ENCODE results near the gene PPP6R2.
"Not testable (repeated sequence)": the region's sequence is repeated elsewhere in the genome, so short reads cannot be mapped to it uniquely, and the experiment has no call there.

Gene PPP6R2

GRCh38 chr22:50339945-50340879 lies 2.9 kb upstream of the PPP6R2 start:
- peak; percentile 77 for DNase-seq (ENCODE audit: low spot score)

GRCh38 chr22:50341977-50342650 lies 1.0 kb upstream of the PPP6R2 start:
- DNase-seq (ENCODE audit: low spot score): peak; percentile 91

- no peak for DNase-seq (ENCODE audit: low spot score)
These were observed 411 bp downstream of the PPP6R2 start for GRCh38 chr22:50343541-50343935.

- no peak for DNase-seq (ENCODE audit: low spot score)
These were observed 3.3 kb downstream of the PPP6R2 start for GRCh38 chr22:50346470-50346869.

GRCh38 chr22:50347157-50347556 lies 4.0 kb downstream of the PPP6R2 start:
- DNase-seq (ENCODE audit: low spot score): no peak

- DNase-seq (ENCODE audit: low spot score): no peak
These were observed 4.9 kb downstream of the PPP6R2 start for GRCh38 chr22:50348058-50348457.

GRCh38 chr22:50356186-50356585 lies 13.1 kb downstream of the PPP6R2 start:
- no peak for DNase-seq (ENCODE audit: low spot score)

GRCh38 chr22:50357222-50357621 lies 14.1 kb downstream of the PPP6R2 start:
- DNase-seq (ENCODE audit: low spot score): no peak

- no peak for DNase-seq (ENCODE audit: low spot score)
These were observed 14.6 kb downstream of the PPP6R2 start for GRCh38 chr22:50357756-50358155.

- DNase-seq (ENCODE audit: low spot score): no peak
These were observed 17.5 kb downstream of the PPP6R2 start for GRCh38 chr22:50360578-50360977.

GRCh38 chr22:50361222-50361621 lies 18.1 kb downstream of the PPP6R2 start:
- no peak for DNase-seq (ENCODE audit: low spot score)

- no peak for DNase-seq (ENCODE audit: low spot score)
These were observed 18.6 kb downstream of the PPP6R2 start for GRCh38 chr22:50361688-50362087.

- DNase-seq (ENCODE audit: low spot score): no peak
These were observed 20.2 kb downstream of the PPP6R2 start for GRCh38 chr22:50363166-50363802.

- not testable (repeated sequence) for DNase-seq (ENCODE audit: low spot score)
These were observed 20.7 kb downstream of the PPP6R2 start for GRCh38 chr22:50363803-50364194.

GRCh38 chr22:50367778-50368500 lies 24.8 kb downstream of the PPP6R2 start:
- DNase-seq (ENCODE audit: low spot score): no peak

GRCh38 chr22:50371101-50371648 lies 28.0 kb downstream of the PPP6R2 start:
- DNase-seq (ENCODE audit: low spot score): no peak

GRCh38 chr22:50376085-50376651 lies 33.0 kb downstream of the PPP6R2 start:
- DNase-seq (ENCODE audit: low spot score): no peak

GRCh38 chr22:50381021-50381555 lies 38.0 kb downstream of the PPP6R2 start:
- DNase-seq (ENCODE audit: low spot score): not testable (repeated sequence)

GRCh38 chr22:50396751-50397370 lies 53.7 kb downstream of the PPP6R2 start:
- no peak for DNase-seq (ENCODE audit: low spot score)

- DNase-seq (ENCODE audit: low spot score): not testable (repeated sequence)
These were observed 54.4 kb downstream of the PPP6R2 start for GRCh38 chr22:50397371-50398060.

All from SK-N-DZ (cell line).